ENCODE data around the gene EIF4E2.

The EIF4E2 gene

DNA sequence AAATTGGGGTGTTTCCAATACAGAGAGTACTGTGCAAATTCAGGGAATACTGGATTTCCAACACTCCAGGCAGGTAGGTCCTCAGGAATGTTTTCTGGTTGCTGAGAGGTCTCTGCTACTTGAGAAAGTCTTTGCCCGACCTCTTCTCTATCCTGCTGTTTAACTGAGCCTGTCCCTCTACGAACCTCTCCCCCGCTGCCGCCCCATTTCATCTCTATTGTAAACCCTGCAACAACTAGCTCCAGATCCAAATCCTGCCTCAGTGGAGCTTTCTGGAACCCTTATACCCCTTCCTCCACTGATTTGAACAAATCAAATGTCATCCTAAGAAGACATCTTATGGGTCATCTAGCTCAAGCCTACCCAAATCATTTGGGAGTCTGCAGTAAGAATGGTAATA, 1.3 kb downstream of the EIF4E2 start:
- no peaks in the 10 kb centered on the region for H3K27me3 Mint-ChIP-seq (ENCODE audit: low read depth)
- H3K9me3 Mint-ChIP-seq = peaks cover 21% of the 10 kb centered on the region
- peaks cover 30% of the 10 kb centered on the region for H3K4me1 Mint-ChIP-seq
- peak overlapping the region; percentile 84 to 96 (median 91) for H3K27ac Mint-ChIP-seq
- H3K36me3 Mint-ChIP-seq (ENCODE audit: low read depth) = peaks cover 68% of the 10 kb centered on the region
- H3K4me3 Mint-ChIP-seq = peak overlapping the region; percentile 95 to 100 (median 95)
- TF ChIP-seq, protein P1, sequence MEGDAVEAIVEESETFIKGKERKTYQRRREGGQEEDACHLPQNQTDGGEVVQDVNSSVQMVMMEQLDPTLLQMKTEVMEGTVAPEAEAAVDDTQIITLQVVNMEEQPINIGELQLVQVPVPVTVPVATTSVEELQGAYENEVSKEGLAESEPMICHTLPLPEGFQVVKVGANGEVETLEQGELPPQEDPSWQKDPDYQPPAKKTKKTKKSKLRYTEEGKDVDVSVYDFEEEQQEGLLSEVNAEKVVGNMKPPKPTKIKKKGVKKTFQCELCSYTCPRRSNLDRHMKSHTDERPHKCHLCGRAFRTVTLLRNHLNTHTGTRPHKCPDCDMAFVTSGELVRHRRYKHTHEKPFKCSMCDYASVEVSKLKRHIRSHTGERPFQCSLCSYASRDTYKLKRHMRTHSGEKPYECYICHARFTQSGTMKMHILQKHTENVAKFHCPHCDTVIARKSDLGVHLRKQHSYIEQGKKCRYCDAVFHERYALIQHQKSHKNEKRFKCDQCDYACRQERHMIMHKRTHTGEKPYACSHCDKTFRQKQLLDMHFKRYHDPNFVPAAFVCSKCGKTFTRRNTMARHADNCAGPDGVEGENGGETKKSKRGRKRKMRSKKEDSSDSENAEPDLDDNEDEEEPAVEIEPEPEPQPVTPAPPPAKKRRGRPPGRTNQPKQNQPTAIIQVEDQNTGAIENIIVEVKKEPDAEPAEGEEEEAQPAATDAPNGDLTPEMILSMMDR (IDR thresholded peaks at IDR 0.05; ENCODE audit: unreplicated experiment in 3 of 3) = no peak

DNA sequence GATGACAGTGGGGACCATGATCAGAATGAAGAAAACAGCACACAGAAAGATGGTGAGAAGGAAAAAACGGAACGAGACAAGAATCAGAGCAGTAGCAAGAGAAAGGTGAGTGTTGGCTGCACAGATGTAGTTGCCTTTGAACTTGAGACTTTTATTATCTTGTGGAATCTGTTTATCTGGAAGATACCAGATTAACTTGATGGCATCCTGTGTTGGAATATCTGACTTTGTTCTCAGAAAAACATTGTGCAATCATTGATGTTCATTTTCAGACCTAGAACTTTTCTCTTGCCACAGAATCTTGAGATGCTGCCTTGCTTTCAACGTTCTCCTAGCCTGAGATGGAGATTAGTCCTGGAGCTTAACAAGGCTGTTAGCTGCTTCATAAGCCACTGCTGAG, 5.9 kb downstream of the EIF4E2 start:
- TF ChIP-seq, protein P1 (IDR thresholded peaks at IDR 0.05; ENCODE audit: unreplicated experiment in 3 of 3) = no peak
- no peaks in the 10 kb centered on the region for H3K9me3 Mint-ChIP-seq
- peaks cover 24% of the 10 kb centered on the region for H3K4me1 Mint-ChIP-seq
- no peaks in the 10 kb centered on the region for H3K27me3 Mint-ChIP-seq (ENCODE audit: low read depth)
- peaks cover 66% of the 10 kb centered on the region for H3K36me3 Mint-ChIP-seq (ENCODE audit: low read depth)
- no peak overlapping the region for H3K4me3 Mint-ChIP-seq
- H3K27ac Mint-ChIP-seq = no peak overlapping the region

DNA sequence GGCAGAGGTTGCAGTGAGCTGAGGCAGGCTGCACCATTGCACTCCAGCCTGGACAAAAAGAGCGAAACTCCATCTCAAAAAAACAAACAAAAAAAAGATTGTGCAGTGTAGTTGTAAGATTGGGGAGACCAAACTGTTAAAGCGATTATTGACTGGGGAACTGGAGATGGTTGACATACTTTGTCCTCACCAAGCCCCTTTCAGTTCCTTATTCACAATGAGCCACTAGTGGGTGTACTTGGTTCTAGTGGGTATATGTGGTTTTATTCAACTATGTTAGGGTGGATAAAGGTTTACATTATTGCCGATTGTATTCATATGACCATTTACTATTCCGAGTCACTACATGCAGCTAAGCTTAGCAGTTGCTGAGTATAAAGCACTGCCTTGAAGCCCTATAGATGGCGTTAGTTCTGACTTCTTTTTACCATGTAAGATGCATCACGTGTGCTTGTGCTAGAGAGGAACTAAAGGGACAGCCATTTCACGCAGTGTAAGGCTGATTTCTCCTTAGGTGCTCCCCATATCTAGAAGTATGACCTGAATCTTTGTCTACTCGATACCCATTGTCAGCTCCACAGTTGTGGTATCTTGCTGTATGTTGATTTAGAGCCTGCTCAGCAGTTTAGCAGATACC, 12.1 kb downstream of the EIF4E2 start:
- H3K27ac Mint-ChIP-seq = no peak overlapping the region
- no peaks in the 10 kb centered on the region for H3K4me1 Mint-ChIP-seq
- H3K36me3 Mint-ChIP-seq (ENCODE audit: low read depth) = peaks cover 79% of the 10 kb centered on the region
- H3K27me3 Mint-ChIP-seq (ENCODE audit: low read depth) = no peaks in the 10 kb centered on the region
- H3K4me3 Mint-ChIP-seq = no peak overlapping the region
- TF ChIP-seq, protein P1 (IDR thresholded peaks at IDR 0.05; ENCODE audit: unreplicated experiment in 3 of 3) = no peak
- H3K9me3 Mint-ChIP-seq = no peaks in the 10 kb centered on the region

DNA sequence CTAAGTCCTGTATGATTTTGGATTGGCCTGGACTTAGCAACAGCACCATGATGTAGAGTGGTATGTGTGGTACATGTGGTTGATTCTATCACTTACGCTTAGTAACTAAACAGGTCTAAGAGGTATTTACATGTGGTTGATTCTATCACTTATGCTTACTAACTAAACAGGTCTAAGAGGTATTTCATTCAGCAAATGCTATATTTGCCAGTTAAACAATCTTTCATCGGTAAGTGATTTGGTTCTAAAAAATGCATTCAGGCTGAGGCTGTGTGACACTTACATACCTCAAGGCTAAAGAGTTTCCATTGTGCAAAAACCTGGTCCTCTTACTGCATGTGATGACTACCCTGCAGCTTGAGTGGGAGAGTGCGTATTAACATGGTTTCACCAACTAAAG, 13.1 kb downstream of the EIF4E2 start:
- Mint-ChIP-seq H3K4me1 (no peaks in the 10 kb centered on the region), H3K27ac (no peak overlapping the region), H3K27me3 (ENCODE audit: low read depth) (no peaks in the 10 kb centered on the region), H3K9me3 (no peaks in the 10 kb centered on the region), H3K36me3 (ENCODE audit: low read depth) (peaks cover 83% of the 10 kb centered on the region), H3K4me3 (no peak overlapping the region)
- TF ChIP-seq, protein P1 (IDR thresholded peaks at IDR 0.05; ENCODE audit: unreplicated experiment in 3 of 3) = no peak

DNA sequence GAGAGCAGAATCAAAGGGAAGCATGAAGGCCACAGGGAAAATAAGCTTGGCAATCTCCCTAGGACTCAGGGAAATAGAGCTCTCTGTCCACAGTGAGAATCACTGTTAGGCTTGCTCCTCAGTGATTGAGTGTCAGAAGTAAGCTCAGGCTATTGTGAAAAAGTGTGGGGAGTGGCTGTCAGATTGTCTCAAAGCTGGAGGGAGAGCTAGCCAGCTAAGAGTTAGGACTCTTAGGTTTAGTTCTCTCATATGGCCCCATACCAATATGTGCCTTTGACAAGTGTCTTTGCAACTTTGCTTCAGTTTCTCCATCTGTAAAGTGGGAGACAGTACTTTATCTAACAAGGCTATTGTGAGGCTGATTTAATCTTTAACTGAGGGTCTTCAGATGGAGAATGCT, 17.2 kb downstream of the EIF4E2 start:
- Mint-ChIP-seq H3K27me3 (ENCODE audit: low read depth) (no peaks in the 10 kb centered on the region), H3K4me3 (no peak overlapping the region), H3K36me3 (ENCODE audit: low read depth) (peaks cover 85% of the 10 kb centered on the region), H3K4me1 (peaks cover 27% of the 10 kb centered on the region), H3K9me3 (no peaks in the 10 kb centered on the region), H3K27ac (no peak overlapping the region)
- TF ChIP-seq, protein P1 (IDR thresholded peaks at IDR 0.05; ENCODE audit: unreplicated experiment in 3 of 3) = no peak

DNA sequence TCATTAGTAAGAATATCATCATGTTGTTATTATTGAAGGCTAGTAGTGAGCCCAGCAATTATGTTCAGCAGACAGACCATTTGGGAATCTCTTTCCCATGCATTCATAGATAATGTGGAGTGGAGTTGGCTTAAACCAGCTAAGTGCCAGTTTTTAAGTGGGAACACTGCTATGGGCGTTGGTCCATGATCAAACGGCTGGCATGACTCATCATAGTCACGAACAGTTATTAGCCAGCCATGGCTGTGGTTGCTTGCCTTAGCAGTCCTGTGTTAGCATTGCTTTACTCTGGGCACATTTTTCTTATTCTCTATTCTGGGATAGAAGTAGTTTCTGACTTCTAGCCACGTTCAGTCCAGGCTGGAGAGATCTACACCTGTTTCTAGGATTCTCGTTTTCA, 17.7 kb downstream of the EIF4E2 start:
- no peaks in the 10 kb centered on the region for H3K9me3 Mint-ChIP-seq
- TF ChIP-seq, protein P1 (IDR thresholded peaks at IDR 0.05; ENCODE audit: unreplicated experiment in 3 of 3) = no peak
- H3K36me3 Mint-ChIP-seq (ENCODE audit: low read depth) = peaks cover 80% of the 10 kb centered on the region
- H3K4me3 Mint-ChIP-seq = no peak overlapping the region
- peaks cover 31% of the 10 kb centered on the region for H3K4me1 Mint-ChIP-seq
- no peaks in the 10 kb centered on the region for H3K27me3 Mint-ChIP-seq (ENCODE audit: low read depth)
- H3K27ac Mint-ChIP-seq = no peak overlapping the region
